DOHH2 (cell line): ENCODE data around the gene FAM131C.
A peak's percentile ranks its signal among the peaks of the same experiment; 100 is the strongest.

ENCODE experiments used
- CTCF ChIP-seq: fragments of 200-600 bp; sonication (generic); IDR thresholded peaks from one replicate; pipeline ENCODE4 v1.5.1; 2014; ENCODE audit warnings: antibody characterized with exemption, mild to moderate bottlenecking, low read depth, low read length; ENCODE audit not compliant: poor library complexity, severe bottlenecking
- EZH2phosphoT487 ChIP-seq: fragments of 200-600 bp; sonication (generic); IDR thresholded peaks from 2 replicates; pipeline ENCODE4 v1.6.1; 2017; ENCODE audit warnings: borderline replicate concordance, mild to moderate bottlenecking, antibody characterized with exemption, low read length, moderate library complexity, mixed read lengths

DNA sequence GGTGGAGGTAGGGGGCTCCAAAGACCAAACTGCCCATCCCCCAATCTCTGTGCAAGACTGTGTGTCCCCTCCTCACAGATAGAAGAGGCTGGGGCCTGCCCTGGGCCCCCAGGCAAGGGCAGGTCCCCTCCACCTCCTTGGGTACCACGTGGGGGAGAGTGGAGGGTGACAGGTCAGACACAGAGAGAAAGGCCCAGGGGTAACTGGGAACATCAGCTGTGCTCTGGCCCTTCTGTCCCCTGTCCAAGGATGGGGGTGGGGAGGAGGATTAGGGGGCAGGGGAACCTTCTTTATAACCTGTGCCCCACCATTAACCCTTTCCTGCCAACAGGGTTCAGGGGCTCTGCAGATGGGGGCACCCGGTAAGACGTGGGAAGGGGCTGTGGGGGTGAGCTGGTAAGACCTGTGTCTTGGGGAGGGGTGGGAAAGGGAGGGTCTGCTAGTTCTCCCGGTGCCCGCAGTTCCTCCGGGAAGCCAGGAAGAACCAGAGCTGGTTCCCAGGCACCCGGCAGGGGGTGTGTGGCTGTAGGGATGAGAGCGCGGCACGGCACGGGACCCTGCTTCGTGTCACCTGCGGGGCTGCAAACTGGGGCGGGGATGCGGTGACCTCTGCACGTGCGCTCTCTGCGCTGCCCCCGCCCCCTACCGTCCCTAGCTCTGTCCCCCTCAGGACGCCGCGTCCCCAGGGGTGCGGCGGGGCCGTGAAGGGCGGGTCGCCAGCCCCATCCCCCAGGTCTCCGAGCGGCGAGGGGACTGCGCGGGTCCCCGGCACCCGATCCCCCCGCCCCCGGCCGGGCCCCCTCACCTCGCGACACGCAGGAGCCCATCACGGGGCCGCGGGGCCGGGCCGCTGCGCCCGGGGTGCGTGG lies 601 bp downstream of the FAM131C start:
- no peak for TF ChIP-seq CTCF
- peak; percentile 59; the same call in 1 of the 2 replicates for TF ChIP-seq EZH2phosphoT487
